IMR-90 (cell line): ENCODE measurements around the gene SLIT3. TPM values are rescaled to one million over a fixed set of nuclear protein-coding genes. Genes with fewer than 3 reads are reported as not detected.

Experiments
- ATAC-seq: fragments of 200-7000 bp; cut with Tn5 transposase; 2 replicates; pipeline ENCODE4 v1.9.1; 2020; ENCODE audit warnings: low read depth, mild to moderate bottlenecking, moderate library complexity
- BruUV-seq: library from RNA; stranded (reverse); fragments of 400-500 nt; replicated peaks from 2 replicates; lab custom pipeline; 2021; lab: Mats Ljungman, UMichigan
- CTCF ChIA-PET: fragments of 300-600 bp; formaldehyde crosslinking; extraction: SDS; loops from one replicate; lab custom pipeline; 2021; ENCODE audit warnings: antibody characterized with exemption; lab: Yijun Ruan, JAX
- POLR2A ChIA-PET: fragments of 300-600 bp; sonication (Branson Sonifier 250); formaldehyde crosslinking; loops from one replicate; lab custom pipeline; 2022; ENCODE audit warnings: antibody characterized with exemption; ENCODE audit not compliant: unreplicated experiment; lab: Charles Lee
- DNase-seq: peaks from one replicate; pipeline ENCODE4 v3.0.0; 2013
- H2AFZ ChIP-seq: replicated peaks from 2 replicates; pipeline ENCODE3; 2013; ENCODE audit warnings: low read length, mild to moderate bottlenecking; ENCODE audit not compliant: poor library complexity
- H2AK5ac ChIP-seq: 2 replicates; pipeline ENCODE4 v1.6.1; 2013; ENCODE audit warnings: low read depth, low read length, inconsistent platforms
- H2AK9ac ChIP-seq: replicated peaks from 2 replicates; pipeline ENCODE3; 2013; ENCODE audit warnings: mild to moderate bottlenecking, low read depth, low read length, moderate library complexity; ENCODE audit not compliant: poor library complexity
- H2BK120ac ChIP-seq: 2 replicates; pipeline ENCODE4 v1.6.1; 2013; ENCODE audit warnings: low read depth, low read length, inconsistent platforms
- H2BK15ac ChIP-seq: 3 replicates; pipeline ENCODE4 v1.6.1; 2013; ENCODE audit warnings: low read depth, low read length, inconsistent platforms
- H2BK20ac ChIP-seq: 2 replicates; pipeline ENCODE4 v1.6.1; 2013; ENCODE audit warnings: low read depth, mild to moderate bottlenecking, inconsistent platforms, low read length, moderate library complexity
- H2BK5ac ChIP-seq: 2 replicates; pipeline ENCODE4 v1.6.1; 2013; ENCODE audit warnings: mild to moderate bottlenecking, low read depth, low read length, inconsistent platforms; ENCODE audit not compliant: poor library complexity, severe bottlenecking
- H3K14ac ChIP-seq: replicated peaks from 2 replicates; pipeline ENCODE4 v1.6.1; 2013; ENCODE audit warnings: low read depth, low read length, inconsistent platforms
- H3K18ac ChIP-seq: 2 replicates; pipeline ENCODE4 v1.6.1; 2013; ENCODE audit warnings: low read depth, low read length, control low read depth
- H3K23ac ChIP-seq: 2 replicates; pipeline ENCODE4 v1.6.1; 2013; ENCODE audit warnings: low read depth, low read length, inconsistent platforms
- H3K27ac ChIP-seq: 2 replicates; pipeline ENCODE4 v1.5.1; 2013; ENCODE audit warnings: mild to moderate bottlenecking, control low read depth, low read length; ENCODE audit not compliant: insufficient read depth
- H3K27me3 ChIP-seq: 2 replicates; pipeline ENCODE4 v1.6.1; 2013; ENCODE audit warnings: low read length; ENCODE audit not compliant: control insufficient read depth, insufficient read depth
- H3K36me3 ChIP-seq: 2 replicates; pipeline ENCODE4 v1.6.1; 2013; ENCODE audit warnings: low read length, mixed read lengths; ENCODE audit not compliant: control insufficient read depth, insufficient read depth
- H3K4ac ChIP-seq: 2 replicates; pipeline ENCODE4 v1.6.1; 2013; ENCODE audit warnings: low read depth, low read length, inconsistent platforms
- H3K4me1 ChIP-seq: 2 replicates; pipeline ENCODE4 v1.6.1; 2013; ENCODE audit warnings: low read length, mixed read lengths; ENCODE audit not compliant: control insufficient read depth, insufficient read depth
- H3K4me2 ChIP-seq: 2 replicates; pipeline ENCODE4 v1.6.1; 2013; ENCODE audit warnings: low read depth, mild to moderate bottlenecking, control low read depth, low read length, moderate library complexity
- H3K4me3 ChIP-seq: 2 replicates; pipeline ENCODE4 v1.5.1; 2013; ENCODE audit warnings: low read depth, mild to moderate bottlenecking, control low read depth, low read length, moderate library complexity; ENCODE audit not compliant: insufficient read depth
- H3K56ac ChIP-seq: 2 replicates; pipeline ENCODE4 v1.6.1; 2013; ENCODE audit warnings: low read length, inconsistent platforms; ENCODE audit not compliant: insufficient read depth; ENCODE audit errors: extremely low read depth
- H3K79me1 ChIP-seq, 2 experiments: 2 replicates each; pipeline ENCODE4 v1.6.1; 2013; ENCODE audit warnings: low read length in 2 of 2, inconsistent platforms in 1 of 2, low read depth in 1 of 2
- H3K9ac ChIP-seq: 2 replicates; pipeline ENCODE4 v1.6.1; 2013; ENCODE audit warnings: low read depth, low read length, control low read depth
- H3K9me1 ChIP-seq: 2 replicates; pipeline ENCODE4 v1.6.1; 2013; ENCODE audit warnings: low read length, inconsistent platforms; ENCODE audit not compliant: insufficient read depth
- H3K9me3 ChIP-seq: 2 replicates; pipeline ENCODE4 v1.6.1; 2013; ENCODE audit warnings: low read length; ENCODE audit not compliant: control insufficient read depth, insufficient read depth
- H4K20me1 ChIP-seq: 2 replicates; pipeline ENCODE4 v1.6.1; 2013; ENCODE audit warnings: low read length, inconsistent platforms; ENCODE audit not compliant: insufficient read depth
- H4K5ac ChIP-seq: 2 replicates; pipeline ENCODE4 v1.6.1; 2013; ENCODE audit warnings: mild to moderate bottlenecking, low read depth, low read length, control low read depth
- H4K8ac ChIP-seq, 2 experiments: 2 replicates each; pipeline ENCODE4 v1.6.1; 2013; ENCODE audit warnings: low read depth in 2 of 2, low read length in 2 of 2, control low read depth in 1 of 2, inconsistent platforms in 1 of 2
- H4K91ac ChIP-seq: 2 replicates; pipeline ENCODE4 v1.6.1; 2013; ENCODE audit warnings: low read depth, low read length, inconsistent platforms; ENCODE audit not compliant: insufficient read depth
- CEBPB ChIP-seq: IDR thresholded peaks from 2 replicates; pipeline ENCODE4 v1.6.1; 2012; ENCODE audit warnings: low read depth, low read length, improper control_type of control experiment
- CHD1 ChIP-seq: IDR thresholded peaks from 2 replicates; pipeline ENCODE4 v1.6.1; 2012; ENCODE audit warnings: low read depth, low read length, improper control_type of control experiment
- MXI1 ChIP-seq: IDR thresholded peaks from 2 replicates; pipeline ENCODE4 v1.6.1; 2012; ENCODE audit warnings: low read depth, mild to moderate bottlenecking, low read length, moderate library complexity, borderline replicate concordance
- NFE2L2 ChIP-seq: fragments of 150-350 bp; IDR thresholded peaks from 2 replicates; pipeline ENCODE4 v1.6.1; 2016; ENCODE audit warnings: low read depth, mild to moderate bottlenecking, low read length
- POLR2A ChIP-seq: IDR thresholded peaks from 2 replicates; pipeline ENCODE4 v1.6.1; 2012; ENCODE audit warnings: mild to moderate bottlenecking, low read depth, low read length
- RCOR1 ChIP-seq: IDR thresholded peaks from 2 replicates; pipeline ENCODE4 v1.6.1; 2012; ENCODE audit warnings: mild to moderate bottlenecking, low read length, improper control_type of control experiment; ENCODE audit not compliant: insufficient replicate concordance
- WGBS, 2 experiments: methylation state at CpG; one replicate each; pipeline versions ENCODE4 v1.1.5 to v1.1.7; 2013; ENCODE audit warnings: missing lambda C conversion rate in 2 of 2; ENCODE audit not compliant: insufficient read length in 1 of 2; ENCODE audit errors: extremely low coverage in 2 of 2; 5-methylcytosine and 5-hydroxymethylcytosine counted together
- dilution Hi-C: fragments of 300-500 bp; cut with HindIII; formaldehyde crosslinking; loops from one replicate; pipeline ENCODE4 v1.14.3; 2018; ENCODE audit warnings: low sequenced_read_pairs; ENCODE audit not compliant: unreplicated experiment
- in situ Hi-C: fragments of 300-500 bp; cut with MboI; formaldehyde crosslinking; loops from 3 replicates; pipeline ENCODE4 v1.14.3; 2019; ENCODE audit warnings: low sequenced_read_pairs, inconsistent platforms, mixed read lengths
- intact Hi-C: fragments of 100-400 bp; cut with micrococcal nuclease; formaldehyde crosslinking; loops from 2 replicates; pipeline ENCODE4 v1.10.0; 2022
- polyA plus RNA-seq, 3 experiments: library from polyadenylated mRNA; depleted of rRNA; stranded (reverse); fragments of >200 nt; gene quantifications; 2 replicates each; pipeline ENCODE4 v1.2.3, GENCODE V29; 2012; ENCODE audit warnings: low replicate concordance in 1 of 3
- total RNA-seq: library from RNA; depleted of rRNA; stranded (reverse); fragments of >200 nt; gene quantifications from 2 replicates; pipeline ENCODE4 v1.2.3, GENCODE V29; 2012
- TF ChIP-seq, protein P1 (sequence below): fragments of 150-350 bp; IDR thresholded peaks from 2 replicates; pipeline ENCODE4 v1.6.1; 2017; ENCODE audit warnings: mild to moderate bottlenecking, antibody characterized with exemption, low read length, low read depth

SLIT3 gene
- total and polyA plus RNA-seq, 2 of the 4 experiments (the other 2 are of a cell fraction): 0.18 to 0.50 TPM

DNA sequence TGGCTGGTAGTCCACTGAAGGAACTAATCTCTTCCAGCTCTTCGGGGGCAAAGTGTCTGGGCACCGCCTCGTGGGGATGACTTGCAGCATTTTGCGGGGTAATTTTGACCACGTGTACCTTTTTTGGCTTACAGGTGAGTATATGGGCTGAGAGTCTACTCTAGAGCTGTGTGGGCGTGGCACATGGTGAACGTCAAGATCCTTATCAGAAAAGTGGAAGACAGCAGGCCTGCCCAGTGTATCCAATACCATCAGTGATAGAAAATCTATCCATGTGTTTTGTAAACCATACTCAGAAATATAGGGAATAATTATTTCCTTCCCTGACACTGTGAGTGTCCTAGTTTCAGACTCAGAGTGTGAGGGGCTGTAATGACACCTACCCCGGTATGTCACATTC is 148.5 kb downstream of the SLIT3 start:
- dilution Hi-C loops: no loop called here
- no peak overlapping the region for H4K91ac ChIP-seq
- H3K27ac ChIP-seq: no peak overlapping the region
- WGBS, 2 experiments: 74% methylated on average over 3 of the region's 8 CpGs; no CpG with 5 or more reads in 1 of the 2 experiments
- in situ Hi-C loops: no loop called here
- H4K20me1 ChIP-seq: no peaks in the 10 kb centered on the region
- no peaks in the 10 kb centered on the region for H3K4me1 ChIP-seq
- H3K4me2 ChIP-seq: no peak overlapping the region
- DNase-seq: no peak
- no peak overlapping the region for H2AFZ ChIP-seq
- TF ChIP-seq CEBPB (no peak), MXI1 (no peak), NFE2L2 (no peak), CHD1 (no peak), POLR2A (no peak), RCOR1 (no peak)
- TF ChIP-seq, protein P1, sequence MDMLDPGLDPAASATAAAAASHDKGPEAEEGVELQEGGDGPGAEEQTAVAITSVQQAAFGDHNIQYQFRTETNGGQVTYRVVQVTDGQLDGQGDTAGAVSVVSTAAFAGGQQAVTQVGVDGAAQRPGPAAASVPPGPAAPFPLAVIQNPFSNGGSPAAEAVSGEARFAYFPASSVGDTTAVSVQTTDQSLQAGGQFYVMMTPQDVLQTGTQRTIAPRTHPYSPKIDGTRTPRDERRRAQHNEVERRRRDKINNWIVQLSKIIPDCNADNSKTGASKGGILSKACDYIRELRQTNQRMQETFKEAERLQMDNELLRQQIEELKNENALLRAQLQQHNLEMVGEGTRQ: no peak
- H3K23ac ChIP-seq: no peak overlapping the region
- no peak overlapping the region for H2BK120ac ChIP-seq
- no peak overlapping the region for H3K18ac ChIP-seq
- H3K14ac ChIP-seq: no peak overlapping the region
- H2BK20ac ChIP-seq: no peak overlapping the region
- no peaks in the 10 kb centered on the region for H3K79me1 ChIP-seq
- no peak overlapping the region for H2AK9ac ChIP-seq
- H3K4ac ChIP-seq: no peak overlapping the region
- no peaks in the 10 kb centered on the region for H3K27me3 ChIP-seq
- ChIA-PET CTCF (no interaction called here), POLR2A (no interaction called here)
- no peak overlapping the region for H2BK5ac ChIP-seq
- no peak overlapping the region for H3K9ac ChIP-seq
- no TSS peak for BruUV-seq
- H3K36me3 ChIP-seq: no peaks in the 10 kb centered on the region
- no peak overlapping the region for H4K8ac ChIP-seq
- no peak overlapping the region for H3K56ac ChIP-seq
- no peak overlapping the region for H2BK15ac ChIP-seq
- no peak for ATAC-seq
- H3K9me1 ChIP-seq: no peaks in the 10 kb centered on the region
- no peak overlapping the region for H4K5ac ChIP-seq
- H3K4me3 ChIP-seq: no peak overlapping the region
- H2AK5ac ChIP-seq: no peak overlapping the region
- H3K9me3 ChIP-seq: peaks cover 4% of the 10 kb centered on the region; the same call in 1 of the 2 replicates
- intact Hi-C loops: no loop called here
